ENCODE measurements around the gene DEPDC5. TPM values are rescaled to one million over a fixed set of nuclear protein-coding genes. Genes with fewer than 3 reads are reported as not detected.
A peak's percentile ranks its signal among the peaks of the same experiment; 100 is the strongest.
"Not testable (repeated sequence)": the region's sequence is repeated elsewhere in the genome, so short reads cannot be mapped to it uniquely, and the experiment has no call there.

The DEPDC5 gene
- total RNA-seq, 1 donor from 2014 or later = 15.2 TPM

DNA sequence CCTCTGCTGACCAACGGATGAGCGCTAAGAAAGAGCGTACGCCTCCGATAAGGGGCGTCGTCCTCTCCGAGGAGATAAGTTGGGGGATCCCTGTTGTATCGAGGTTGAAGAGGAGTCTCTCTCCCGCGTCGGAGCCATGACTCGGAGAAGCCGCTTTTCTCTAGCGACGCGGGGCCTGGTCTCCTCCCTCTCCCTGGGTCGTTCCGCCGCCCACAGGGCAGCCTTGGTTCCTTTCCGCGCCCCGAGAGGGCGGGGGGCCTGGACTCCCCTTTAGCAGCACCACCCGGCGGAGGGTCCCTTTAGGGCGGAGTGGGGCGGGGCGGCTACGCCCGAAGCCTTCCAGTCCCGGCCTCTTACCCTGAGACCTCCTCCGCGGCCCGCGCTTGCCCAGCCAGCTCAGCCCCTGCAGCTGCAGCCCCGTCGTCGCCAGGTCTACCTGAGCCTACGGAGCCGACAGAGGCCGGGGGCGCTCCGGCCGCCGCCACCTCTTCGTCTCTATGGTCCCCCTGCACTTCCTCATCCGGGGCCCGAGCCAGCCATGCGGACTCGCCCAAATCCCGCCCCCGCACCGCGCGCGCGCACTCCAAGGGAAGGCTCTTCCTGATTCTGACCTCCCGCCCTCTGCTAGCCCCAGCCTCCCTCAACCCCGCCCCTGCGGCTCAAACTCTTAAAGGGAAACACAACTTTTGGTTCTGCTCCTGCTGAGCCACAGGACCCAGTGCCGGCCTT lies 4.0 kb upstream of the DEPDC5 start, which contains the start of gene PRR14L:
TSS of gene PRR14L (minus strand) at position 497 of the 729 bp plus-strand sequence. CDS start 11,272 bp downstream, outside the sequence.
- peak; percentile 99 for DNase-seq

DNA sequence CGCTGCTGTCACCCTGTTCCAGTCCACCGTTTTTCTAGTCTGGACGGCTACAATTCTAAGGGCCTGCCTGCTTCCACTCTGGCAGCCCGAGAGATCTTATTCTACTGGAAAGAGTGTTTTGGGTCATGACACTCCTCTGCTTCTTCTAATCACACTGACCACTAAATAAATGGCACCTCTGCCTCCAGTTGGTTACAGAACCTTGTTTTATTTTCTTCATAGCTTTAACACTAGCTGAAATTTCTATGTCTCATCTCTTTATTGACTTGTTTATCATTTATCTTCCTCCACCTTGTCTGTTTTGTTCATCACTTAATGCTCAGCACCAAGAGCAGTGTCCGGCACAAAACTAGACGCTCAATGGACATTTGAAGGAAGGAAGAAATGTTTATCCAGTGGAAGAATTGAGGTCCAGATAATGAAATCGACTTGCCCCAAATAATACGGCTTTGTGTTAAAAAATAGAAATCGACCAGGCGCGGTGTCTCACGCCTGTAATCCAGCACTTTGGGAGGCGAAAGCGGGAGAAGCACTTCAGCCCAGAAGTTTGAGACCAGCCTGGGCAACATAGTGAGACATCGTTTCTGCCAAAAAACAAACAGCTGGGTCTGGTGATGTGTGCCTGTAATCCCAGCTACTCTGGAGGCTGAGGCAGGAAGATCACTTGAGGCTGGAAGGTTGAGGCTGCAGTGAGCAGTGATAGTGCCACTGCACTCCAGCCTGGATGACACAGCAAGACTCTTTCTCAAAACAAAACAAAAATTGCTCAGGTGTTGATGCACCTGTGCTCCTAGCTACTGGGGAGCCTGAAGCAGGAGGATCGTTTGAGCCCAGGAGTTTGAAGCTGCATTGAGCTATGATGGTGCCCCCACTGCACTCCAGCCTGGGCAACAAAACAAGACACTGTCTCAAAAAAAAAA lies 3.2 kb upstream of the DEPDC5 start:
- no peak for DNase-seq

DNA sequence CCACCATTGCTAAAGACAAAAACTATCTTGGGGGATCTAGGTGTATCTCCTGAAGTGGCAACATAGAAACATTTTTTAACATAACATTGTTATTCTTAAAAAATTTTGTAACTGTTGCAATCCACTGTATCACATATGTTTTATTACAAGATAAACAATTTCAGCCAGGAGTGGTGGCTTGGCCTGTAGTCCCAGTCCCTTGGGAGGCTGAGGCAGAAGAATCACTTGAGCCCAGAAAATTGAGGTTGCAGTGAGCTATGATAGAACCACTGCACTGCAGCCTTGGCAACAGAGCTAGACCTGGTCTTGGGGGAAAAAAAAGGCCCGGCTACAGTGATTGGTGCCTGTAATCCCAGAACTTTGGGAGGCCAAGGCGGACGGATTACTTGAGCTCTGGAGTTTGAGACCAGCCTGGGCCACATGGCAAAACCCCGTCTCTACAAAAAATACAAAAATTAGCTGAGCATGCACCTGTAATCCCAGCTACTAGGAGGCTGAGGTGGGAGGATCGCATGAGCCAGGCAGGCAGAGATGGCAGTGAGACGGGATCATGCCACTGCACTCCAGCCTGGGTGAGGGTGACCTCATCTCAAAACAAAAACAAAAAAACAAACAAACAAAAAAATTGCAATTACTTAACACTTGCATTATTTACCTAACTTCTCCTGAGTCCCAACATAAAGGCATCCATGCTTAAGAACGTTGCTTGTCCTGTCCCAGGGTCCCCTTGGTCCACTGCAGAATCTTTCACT lies 1.5 kb upstream of the DEPDC5 start:
- DNase-seq = no peak

DNA sequence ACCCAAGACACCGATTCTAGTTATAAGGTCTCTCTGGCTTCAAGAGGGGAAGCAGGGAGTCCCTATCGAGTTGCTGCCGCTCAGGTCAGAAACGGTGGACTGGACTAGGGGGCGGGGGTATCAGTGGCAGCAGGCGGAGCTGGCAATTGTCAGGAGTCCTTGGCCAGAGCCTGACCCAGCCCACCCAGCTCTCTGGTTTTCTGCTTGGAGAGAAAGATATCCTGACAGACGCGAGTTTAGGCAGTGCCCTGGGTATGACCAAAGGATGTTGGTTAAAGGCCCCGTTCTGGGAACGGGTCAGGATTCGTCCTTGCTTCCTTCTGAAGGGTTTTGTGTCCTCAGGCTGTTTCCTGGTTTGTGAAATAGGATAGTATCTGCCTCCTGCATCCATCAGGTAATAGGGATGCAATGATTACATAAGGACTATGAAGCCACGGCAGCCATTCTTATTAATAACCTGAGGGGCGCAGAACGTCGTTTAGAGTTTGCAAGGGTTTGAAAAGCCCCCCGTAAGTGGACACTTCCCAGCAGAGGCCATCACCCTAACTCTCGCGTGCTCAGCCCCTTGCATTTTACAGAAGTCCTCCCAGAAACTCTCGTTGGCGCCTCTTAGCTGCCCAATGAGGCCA lies 700 bp upstream of the DEPDC5 start:
- peak; percentile 61 for DNase-seq

DNA sequence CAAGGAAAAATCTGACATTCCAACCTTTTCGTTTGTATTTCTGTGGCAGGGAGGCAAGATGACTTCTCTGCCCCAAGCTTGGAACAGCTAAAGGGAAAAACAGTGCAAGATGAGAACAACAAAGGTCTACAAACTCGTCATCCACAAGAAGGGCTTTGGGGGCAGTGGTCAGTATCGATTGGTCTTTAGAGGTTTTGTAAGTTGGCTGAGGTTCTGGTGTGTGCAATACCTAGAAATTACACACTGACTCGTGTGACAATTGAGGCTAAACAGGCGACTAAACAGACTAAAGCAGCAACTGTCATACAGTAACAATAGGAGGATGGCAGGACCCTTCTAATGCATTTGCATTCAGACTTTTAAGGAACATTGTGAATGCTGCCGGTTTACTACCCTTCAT lies 994 bp downstream of the DEPDC5 start:
- peak; percentile 9 for DNase-seq

DNA sequence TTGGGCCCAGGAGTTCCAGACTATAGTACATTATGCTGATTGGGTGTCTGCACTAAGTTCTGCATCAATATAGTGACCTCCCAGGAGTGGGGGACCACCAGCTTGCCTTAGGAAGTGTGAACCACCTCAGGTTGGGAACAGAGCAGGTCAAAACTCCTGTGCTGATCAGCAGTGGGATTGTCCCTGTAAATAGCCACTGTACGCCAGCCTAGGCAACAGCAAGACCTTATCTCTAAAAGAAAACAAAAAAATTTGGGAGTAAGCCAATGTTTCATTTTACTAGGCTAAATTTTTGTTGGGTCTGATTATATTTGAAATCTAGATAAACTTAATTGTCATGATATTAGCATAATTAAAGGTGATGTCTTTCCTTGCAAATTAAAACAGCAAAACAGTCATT lies 3.4 kb downstream of the DEPDC5 start:
- DNase-seq = no peak

DNA sequence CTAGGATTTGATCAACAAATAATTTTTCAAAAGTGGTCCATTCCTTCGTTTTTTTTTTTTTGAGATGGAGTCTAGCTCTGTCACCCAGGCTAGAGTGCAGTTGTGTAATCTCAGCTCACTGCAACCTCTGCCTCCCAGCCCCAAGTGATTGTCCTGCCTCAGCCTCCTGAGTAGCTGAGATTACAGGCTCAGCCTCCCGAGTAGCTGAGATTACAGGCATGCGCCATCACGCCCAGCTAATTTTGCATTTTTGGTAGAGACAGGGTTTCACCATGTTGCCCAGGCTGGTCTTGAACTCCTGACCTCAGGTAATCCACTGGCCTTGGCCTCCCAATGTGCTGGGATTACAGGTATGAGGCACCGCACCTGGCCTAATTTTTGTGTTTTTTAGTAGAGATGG lies 5.0 kb downstream of the DEPDC5 start:
- not testable (repeated sequence) for DNase-seq

DNA sequence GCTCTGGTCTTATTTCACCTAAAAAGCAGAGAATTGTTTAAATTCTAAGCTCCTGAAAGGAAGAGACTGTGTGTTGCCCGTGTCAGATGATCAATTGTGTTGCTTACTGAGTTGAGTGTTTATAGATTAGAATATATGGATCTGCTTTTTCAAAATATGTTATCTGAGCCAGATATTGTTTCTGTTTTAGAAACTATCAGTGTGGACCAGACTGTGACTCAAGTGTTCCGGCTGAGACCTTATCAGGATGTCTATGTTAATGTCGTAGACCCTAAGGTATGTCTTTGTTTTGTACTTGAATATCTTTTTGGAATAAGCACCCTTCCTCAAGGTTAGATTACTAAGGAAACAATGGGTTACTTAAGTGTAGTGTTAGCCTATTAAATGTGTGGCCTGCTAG lies 11.0 kb downstream of the DEPDC5 start:
- no peak for DNase-seq

DNA sequence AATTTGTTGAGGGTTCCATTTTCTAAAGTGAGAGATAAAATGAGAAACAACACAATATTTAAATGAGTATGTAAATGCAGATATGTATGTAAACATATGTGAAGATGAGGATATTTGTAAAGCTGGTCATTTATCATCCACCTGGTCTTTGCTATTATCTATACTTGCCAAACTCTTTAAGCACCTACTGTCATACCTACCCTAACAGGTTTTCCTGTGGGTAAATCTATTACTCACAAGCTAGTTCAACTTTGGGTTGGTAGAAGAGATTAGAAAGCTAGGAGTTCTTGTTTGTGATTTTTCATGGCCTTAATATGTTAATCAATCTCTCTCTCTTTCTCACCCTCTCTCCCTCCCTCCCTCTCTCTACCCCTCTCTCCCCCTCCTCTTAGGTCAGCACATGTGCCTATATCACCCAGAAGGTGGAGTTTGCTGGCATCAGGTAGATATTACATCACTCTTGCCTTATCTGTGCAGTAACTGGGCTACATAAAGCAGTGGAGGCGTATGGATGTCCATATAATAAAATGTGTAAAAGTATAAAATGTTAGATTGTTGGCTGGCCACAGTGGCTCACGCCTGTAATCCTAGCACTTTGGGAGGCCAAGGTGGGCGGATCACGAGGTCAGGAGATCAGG lies 14.7 kb downstream of the DEPDC5 start:
- DNase-seq = no peak

DNA sequence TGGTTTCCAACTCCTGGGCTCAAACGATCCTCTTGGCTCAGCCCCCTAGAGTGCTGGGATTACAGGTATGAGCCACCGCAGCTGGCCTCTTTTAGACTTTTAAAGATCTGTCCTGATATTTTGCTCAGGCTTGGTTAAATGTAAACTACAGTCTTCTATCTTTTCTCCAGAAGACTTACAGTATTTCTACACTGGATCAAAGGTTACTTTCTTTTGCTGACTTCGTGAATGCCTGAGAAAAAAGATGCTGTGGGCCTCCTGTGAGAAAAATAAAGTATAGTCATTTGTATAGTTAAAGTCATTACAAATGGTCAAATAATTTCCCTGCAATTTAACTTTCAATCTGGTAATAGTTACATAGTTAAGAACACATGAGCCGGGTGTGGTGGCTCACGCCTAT lies 19.6 kb downstream of the DEPDC5 start:
- DNase-seq = no peak

DNA sequence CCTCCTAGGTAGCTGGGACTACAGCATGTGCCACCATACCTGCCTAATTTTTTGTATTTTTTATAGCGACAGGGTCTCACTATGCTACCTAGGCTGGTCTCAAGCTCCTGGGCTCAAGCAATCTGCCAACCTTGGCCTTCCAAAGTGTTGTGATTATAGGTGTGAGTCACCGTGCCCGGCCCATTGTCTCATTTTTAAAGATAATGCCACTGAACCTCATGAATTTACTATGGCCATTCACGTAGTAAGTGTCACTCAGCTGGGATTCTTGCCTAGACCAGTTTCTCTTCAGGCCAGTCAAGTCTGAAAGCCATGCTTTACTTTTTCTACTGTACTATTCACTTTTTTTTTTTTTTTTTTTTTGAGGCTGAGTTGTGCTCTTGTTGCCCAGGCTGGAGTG lies 22.4 kb downstream of the DEPDC5 start:
- DNase-seq = no peak

DNA sequence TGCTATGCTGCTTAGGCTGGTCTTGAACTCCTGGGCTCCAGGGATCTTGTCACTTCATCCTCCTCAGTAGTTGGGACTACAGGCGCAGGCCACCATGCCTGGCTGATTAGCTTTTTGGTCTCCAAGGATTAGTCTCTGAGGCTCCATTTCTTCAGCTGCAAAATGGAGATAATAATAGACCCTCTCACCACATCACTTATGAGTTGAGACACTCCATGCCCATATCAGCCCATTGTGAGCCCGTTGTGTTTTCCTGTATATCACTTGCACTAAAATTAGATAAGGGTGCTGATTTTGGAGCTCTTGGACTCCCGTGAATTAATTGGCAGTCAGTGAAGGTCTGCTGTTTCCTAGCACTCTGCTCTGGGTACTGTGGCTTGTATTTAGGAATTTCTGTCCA lies 36.0 kb downstream of the DEPDC5 start:
- no peak for DNase-seq

DNA sequence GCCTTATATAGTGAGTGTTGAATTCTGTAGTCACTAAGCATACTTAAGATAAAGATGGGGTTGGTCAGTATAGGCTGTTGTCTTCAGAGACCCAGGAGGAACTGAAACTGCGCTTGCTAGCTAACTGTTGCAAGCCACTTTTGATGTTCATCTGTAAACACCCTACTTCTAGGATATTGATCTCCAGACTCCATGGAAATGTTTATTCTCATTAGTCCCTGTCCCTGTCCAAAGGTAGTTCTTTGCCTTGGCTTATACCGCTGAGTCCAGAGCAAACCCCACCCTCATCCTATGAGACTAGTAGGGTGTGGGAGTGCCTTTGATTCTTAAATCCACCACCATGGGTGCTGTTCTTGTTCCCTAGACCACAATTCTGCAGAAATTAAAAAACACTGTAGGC lies 36.4 kb downstream of the DEPDC5 start:
- DNase-seq = no peak

DNA sequence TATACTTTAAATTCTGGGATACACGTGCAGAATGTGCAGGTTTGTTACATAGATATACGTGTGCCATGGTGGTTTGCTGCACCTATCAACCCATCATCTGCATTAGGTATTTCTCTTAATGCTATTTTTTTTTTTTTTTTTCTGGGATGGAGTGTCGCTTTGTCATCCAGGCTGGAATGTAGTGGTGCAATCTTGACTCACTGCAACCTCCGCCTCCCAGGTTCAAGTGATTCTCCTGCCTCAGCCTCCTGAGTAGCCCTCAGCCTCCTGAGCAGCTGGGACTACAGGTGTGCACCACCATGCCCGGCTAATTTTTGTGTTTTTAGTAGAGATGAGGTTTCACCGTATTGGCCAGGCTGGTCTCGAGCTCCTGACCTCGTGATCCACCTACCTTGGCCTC lies 45.5 kb downstream of the DEPDC5 start:
- not testable (repeated sequence) for DNase-seq

DNA sequence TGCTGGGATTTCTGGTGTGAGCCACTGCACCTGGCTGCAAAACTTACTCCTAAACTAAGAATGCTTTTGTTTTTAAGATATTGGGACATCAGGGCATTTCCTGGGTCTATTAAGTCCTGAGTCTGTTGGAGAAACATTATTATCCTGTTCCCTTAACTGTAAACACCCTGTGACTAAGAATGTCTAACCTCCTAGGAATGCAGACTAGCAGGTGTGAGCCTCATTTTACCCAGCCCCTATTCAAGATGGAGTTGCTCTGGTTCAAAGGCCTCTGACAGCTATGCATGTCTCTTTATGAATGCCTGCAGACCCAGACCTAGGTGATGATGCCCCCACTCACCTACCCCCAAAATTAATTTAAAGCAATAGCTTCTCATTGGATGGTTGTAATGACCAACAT lies 46.2 kb downstream of the DEPDC5 start:
- DNase-seq = no peak

DNA sequence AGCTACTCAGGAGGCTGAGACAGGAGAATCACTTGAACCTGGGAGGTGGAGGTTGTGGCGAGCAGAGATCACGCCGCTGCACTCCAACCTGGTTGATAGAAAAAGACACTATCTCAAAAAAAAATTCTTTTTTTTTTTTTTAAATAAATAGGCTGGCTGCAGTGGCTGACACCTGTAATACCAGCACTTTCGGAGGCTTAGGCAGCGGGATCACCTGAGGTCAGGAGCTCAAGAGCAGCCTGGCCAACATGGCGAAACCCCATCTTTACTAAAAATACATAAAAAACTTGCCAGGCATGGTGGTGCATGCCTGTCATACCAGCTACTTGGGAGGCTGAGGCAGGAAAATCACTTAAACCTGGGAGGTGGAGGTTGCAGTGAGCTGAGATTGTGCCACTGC lies 47.0 kb downstream of the DEPDC5 start:
- not testable (repeated sequence) for DNase-seq

DNA sequence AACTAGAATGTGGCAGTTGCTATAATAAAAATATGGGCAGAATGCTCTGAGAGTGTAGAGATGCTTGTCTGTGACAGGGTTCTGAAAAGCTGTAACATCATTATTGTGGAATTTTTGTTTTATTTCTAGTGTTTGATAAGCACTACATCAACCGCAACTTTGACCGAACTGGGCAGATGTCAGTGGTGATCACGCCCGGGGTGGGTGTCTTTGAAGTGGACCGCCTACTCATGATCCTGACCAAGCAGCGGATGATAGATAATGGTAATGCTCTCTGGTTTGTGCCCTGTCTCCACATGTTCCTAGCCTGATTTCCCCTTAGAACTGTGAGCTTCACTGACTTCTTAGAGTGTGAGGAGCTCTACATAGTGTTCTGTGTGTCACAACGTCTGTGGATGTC lies 48.8 kb downstream of the DEPDC5 start:
- DNase-seq = no peak

DNA sequence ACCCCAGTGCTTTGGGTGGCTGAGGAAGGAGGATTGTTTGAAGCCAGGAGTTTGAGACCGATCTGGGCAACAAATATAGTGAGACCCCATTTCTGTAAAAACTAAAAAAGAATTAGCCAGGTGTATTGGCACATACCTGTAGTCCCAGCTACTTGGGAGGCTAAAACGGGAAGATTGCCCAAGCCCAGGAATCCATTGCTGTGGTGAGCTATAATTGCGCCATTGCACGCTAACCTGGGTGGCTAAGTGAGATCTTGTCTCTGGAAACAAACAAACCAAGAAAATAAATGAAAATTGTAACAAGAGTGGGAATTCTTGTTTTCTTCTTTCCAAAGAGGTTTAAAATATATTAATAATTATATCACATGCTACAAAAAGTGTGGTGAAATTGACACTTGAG lies 52.9 kb downstream of the DEPDC5 start:
- DNase-seq = no peak

DNA sequence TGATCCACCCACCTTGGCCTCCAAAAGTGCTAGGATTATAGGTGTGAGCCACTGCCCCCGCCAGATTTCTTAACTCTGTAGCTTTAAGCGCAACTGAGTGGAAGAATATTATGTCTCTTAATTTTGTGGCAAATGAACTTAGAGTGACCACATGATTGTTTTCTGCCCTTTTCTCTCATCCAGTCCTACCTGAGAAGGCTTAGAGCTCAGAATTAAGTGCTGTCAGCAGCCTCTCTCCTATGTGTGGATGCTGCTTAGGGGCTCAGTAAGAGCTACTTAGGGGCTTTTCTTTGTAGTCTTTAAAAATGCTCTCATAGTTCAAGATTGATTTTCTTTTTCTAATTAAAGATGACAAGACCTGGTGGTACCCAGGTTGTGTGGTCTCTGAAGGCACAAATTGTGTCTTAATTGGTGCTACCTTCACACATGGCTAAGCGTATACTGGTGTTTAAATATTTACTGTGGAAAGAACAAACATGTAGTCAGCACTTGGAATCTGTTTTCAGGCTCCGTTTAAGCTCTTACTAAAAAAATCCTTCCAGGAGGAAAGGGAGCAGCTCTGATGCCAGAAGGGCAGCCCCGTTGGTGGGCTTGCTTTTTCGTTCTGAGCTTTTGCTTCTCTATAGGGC lies 59.3 kb downstream of the DEPDC5 start:
- DNase-seq = no peak

DNA sequence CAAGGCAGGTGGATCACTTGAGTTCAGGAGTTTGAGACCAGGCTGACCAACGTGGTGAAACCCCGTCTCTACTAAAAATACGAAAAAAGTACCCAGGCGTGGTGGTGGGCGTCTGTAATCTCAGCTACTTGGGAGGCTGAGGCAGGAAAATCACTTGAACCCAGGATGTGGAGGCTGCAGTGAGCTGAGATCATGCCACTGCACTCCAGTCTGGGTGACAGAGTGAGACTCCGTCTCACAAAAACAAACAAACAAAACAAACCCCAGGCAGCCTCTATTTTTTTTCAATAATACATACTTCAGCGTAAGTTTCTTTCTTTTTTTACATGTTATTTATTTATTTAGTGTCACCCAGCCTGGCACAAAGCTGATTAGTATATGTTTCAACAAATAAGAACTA lies 60.1 kb downstream of the DEPDC5 start:
- not testable (repeated sequence) for DNase-seq

DNA sequence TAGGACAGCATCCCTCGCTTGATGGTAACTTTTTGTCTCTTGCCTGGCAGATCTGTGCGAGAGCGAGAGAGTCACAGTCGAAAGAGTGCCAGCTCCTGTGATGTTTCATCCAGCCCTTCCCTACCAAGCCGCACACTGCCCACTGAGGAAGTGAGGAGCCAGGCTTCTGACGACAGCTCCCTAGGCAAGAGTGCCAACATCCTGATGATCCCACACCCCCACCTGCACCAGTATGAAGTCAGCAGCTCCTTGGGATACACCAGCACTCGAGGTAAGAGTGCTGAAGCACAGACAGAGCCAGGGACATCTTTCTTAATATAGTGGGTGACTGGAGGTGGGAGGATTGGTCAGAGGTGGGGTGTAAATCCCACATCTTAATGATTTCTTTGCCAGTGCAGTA lies 61.1 kb downstream of the DEPDC5 start:
- no peak for DNase-seq
